Heart left ventricle (tissue), 13 donors: ENCODE results near the gene PROCR.

Experiments
- POLR2A ChIP-seq, 2 donors: fragments of 450-650 bp; IDR thresholded peaks; one replicate each; pipeline ENCODE4 v1.6.1; 2017; ENCODE audit warnings: antibody characterized with exemption in 2 of 2, mild to moderate bottlenecking in 2 of 2, moderate library complexity in 2 of 2
- TF ChIP-seq, protein P1 (sequence below), 12 donors: fragments of 200-600 bp; sonication (generic) in 4 of 12; IDR thresholded peaks; one replicate each; pipeline versions ENCODE4 v1.5.0 to v1.8.0; 2018 to 2022; ENCODE audit warnings: antibody characterized with exemption in 12 of 12, mild to moderate bottlenecking in 5 of 12
- donor health status: ischemic (EF 13 %, LVEDD 7.1; RV severe dilation, severe dysfunction).
- donor health status: DM: no; HTN: yes; CAD: no.
- donor health status: DM: no; HTN: no; CAD: no.
- donor health status: ischemic (EF 25% LVEDD 6.9; RV normal size, moderate dysfunction).
- donor health status: ischemic (EF 25% LVEDD 5.7; RV mildly dilated, moderate dysfunction).
- donor health status: ischemic (EF 35%, LVEDD 5.7; RV mildly dilated, moderate dysfunction).
- donor health status: nonischemic (EF 11% LVEDD 7.7; RV severe dilation, severe dysfunction).
- donor health status: DM: yes; HTN: yes; CAD: no.
- donor health status: PGD.
- donor health status: ischemic (EF 29% LVEDD 5.4; RV normal size, mild dysfunction).
- donor health status: nonischemic (EF 23%, LVEDD 6.1; RV moderate dilation, normal function).

DNA sequence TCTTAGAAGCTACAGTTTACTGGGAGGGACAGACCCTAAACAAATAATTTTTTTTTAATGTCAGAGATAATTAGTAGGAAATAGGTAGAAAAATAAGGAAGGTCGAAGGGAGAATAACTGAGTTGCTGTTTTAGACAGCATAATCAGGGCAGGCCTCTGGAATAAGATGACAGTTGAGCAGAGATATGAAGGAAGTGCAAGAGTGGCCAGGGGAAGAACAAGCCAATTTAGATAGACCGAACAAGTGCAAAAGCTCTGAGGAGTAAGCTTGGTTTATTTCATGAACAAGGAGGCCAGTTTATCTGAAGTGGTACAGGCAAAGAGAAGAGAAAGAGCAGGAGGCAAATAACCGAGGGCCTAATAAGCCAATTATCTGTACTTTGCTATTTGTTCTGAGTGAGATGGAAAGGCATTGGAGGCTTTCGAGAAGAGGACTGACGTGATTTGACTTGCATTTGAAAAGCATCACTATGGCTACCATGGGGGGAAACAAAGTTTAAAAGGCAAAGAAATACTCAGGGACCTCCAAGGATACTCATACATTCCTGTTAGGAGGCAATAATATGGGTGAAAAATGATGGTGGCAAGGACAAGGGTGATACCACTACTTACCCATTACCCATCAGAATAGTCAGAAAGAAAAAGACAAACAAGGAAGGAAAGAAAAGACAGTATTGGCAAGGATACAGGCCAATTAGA lies 19.7 kb downstream of the PROCR start:
- TF ChIP-seq, protein P1, sequence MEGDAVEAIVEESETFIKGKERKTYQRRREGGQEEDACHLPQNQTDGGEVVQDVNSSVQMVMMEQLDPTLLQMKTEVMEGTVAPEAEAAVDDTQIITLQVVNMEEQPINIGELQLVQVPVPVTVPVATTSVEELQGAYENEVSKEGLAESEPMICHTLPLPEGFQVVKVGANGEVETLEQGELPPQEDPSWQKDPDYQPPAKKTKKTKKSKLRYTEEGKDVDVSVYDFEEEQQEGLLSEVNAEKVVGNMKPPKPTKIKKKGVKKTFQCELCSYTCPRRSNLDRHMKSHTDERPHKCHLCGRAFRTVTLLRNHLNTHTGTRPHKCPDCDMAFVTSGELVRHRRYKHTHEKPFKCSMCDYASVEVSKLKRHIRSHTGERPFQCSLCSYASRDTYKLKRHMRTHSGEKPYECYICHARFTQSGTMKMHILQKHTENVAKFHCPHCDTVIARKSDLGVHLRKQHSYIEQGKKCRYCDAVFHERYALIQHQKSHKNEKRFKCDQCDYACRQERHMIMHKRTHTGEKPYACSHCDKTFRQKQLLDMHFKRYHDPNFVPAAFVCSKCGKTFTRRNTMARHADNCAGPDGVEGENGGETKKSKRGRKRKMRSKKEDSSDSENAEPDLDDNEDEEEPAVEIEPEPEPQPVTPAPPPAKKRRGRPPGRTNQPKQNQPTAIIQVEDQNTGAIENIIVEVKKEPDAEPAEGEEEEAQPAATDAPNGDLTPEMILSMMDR (IDR thresholded peaks at IDR 0.05), result no peak
- no peak for TF ChIP-seq POLR2A (IDR thresholded peaks at IDR 0.05)
